ENCODE measurements around the gene OR6P1.

OR6P1 gene

GRCh38 chr1:158516966-158517365 is 53.4 kb downstream of the OR6P1 start:
- DNase-seq (ENCODE audit: low read depth) = no peak
